GM23338 (cell line): ENCODE data around the gene UBXN4. TPM values are rescaled to one million over a fixed set of nuclear protein-coding genes. Genes with fewer than 3 reads are reported as not detected.

ENCODE experiments used
- ATAC-seq: fragments of 200-7000 bp; cut with Tn5 transposase; 3 replicates; pipeline ENCODE4 v1.9.1; 2020
- DNase-seq: peaks from one replicate; pipeline ENCODE4 v3.0.0-alpha.2; 2015; ENCODE audit warnings: low spot score
- H2AFZ ChIP-seq: fragments of 200-600 bp; sonication (generic); 2 replicates; pipeline ENCODE4 v1.8.0; 2016; ENCODE audit warnings: antibody characterized with exemption, mild to moderate bottlenecking, moderate library complexity
- H3F3A ChIP-seq: fragments of 200-600 bp; sonication (generic); replicated peaks from 2 replicates; pipeline ENCODE4 v1.8.0; 2017; ENCODE audit warnings: antibody characterized with exemption, mixed run types, low read depth
- H3K27ac ChIP-seq: fragments of 200-600 bp; sonication (generic); 2 replicates; pipeline ENCODE4 v1.6.1; 2016; ENCODE audit warnings: low read depth
- H3K27me3 ChIP-seq: fragments of 200-600 bp; sonication (generic); 2 replicates; pipeline ENCODE4 v1.8.0; 2016; ENCODE audit warnings: mild to moderate bottlenecking, mixed run types, moderate library complexity; ENCODE audit not compliant: insufficient read depth
- H3K36me3 ChIP-seq: fragments of 200-600 bp; sonication (generic); 2 replicates; pipeline ENCODE4 v1.8.0; 2016; ENCODE audit warnings: mild to moderate bottlenecking; ENCODE audit not compliant: insufficient read depth
- H3K4me1 ChIP-seq: fragments of 200-600 bp; sonication (generic); 2 replicates; pipeline ENCODE4 v1.8.0; 2016; ENCODE audit warnings: mild to moderate bottlenecking, moderate library complexity; ENCODE audit not compliant: insufficient read depth
- H3K4me2 ChIP-seq: fragments of 200-600 bp; sonication (generic); 2 replicates; pipeline ENCODE4 v1.7.1; 2017; ENCODE audit warnings: mixed run types
- H3K4me3 ChIP-seq: fragments of 200-600 bp; sonication (generic); 2 replicates; pipeline ENCODE4 v1.6.1; 2016; ENCODE audit warnings: mixed run types
- H3K79me2 ChIP-seq: fragments of 200-600 bp; sonication (generic); replicated peaks from 2 replicates; pipeline ENCODE4 v1.8.0; 2017; ENCODE audit warnings: mild to moderate bottlenecking; ENCODE audit not compliant: insufficient read depth
- H3K9me2 ChIP-seq: fragments of 200-600 bp; sonication (generic); 2 replicates; pipeline ENCODE4 v1.8.0; 2017; ENCODE audit not compliant: insufficient read depth
- H4K20me1 ChIP-seq: fragments of 200-600 bp; sonication (generic); replicated peaks from 2 replicates; pipeline ENCODE4 v1.8.0; 2017; ENCODE audit warnings: mild to moderate bottlenecking; ENCODE audit not compliant: insufficient read depth
- H3K27ac Mint-ChIP-seq: 2 replicates; pipeline ENCODE4 v1.8.0; 2020; ENCODE audit warnings: inconsistent platforms, mild to moderate bottlenecking, moderate library complexity, mixed read lengths
- H3K27me3 Mint-ChIP-seq: 3 replicates; pipeline ENCODE4 v1.8.0; 2022; ENCODE audit warnings: low read depth, mild to moderate bottlenecking, moderate library complexity, mixed read lengths, inconsistent platforms; ENCODE audit not compliant: insufficient read depth, poor library complexity
- H3K36me3 Mint-ChIP-seq: 3 replicates; pipeline ENCODE4 v1.8.0; 2021; ENCODE audit warnings: low read depth, mild to moderate bottlenecking, inconsistent platforms, moderate library complexity, mixed read lengths
- H3K4me1 Mint-ChIP-seq: 3 replicates; pipeline ENCODE4 v1.8.0; 2020; ENCODE audit warnings: mild to moderate bottlenecking, inconsistent platforms, mixed read lengths
- H3K4me3 Mint-ChIP-seq: 3 replicates; pipeline ENCODE4 v1.8.0; 2021; ENCODE audit warnings: moderate library complexity, mild to moderate bottlenecking, inconsistent platforms, mixed read lengths
- H3K9me3 Mint-ChIP-seq: 3 replicates; pipeline ENCODE4 v1.8.0; 2020; ENCODE audit warnings: moderate library complexity, mild to moderate bottlenecking, inconsistent platforms, mixed read lengths
- CTCF ChIP-seq, 2 experiments: fragments of 200-600 bp in 1 of 2; sonication (generic) in 1 of 2; conservative IDR thresholded peaks; 2 replicates each; pipeline versions ENCODE4 v1.5.1 to v1.6.1; 2016 to 2017; ENCODE audit warnings: antibody characterized with exemption in 2 of 2, low read depth in 2 of 2, mild to moderate bottlenecking in 2 of 2, moderate library complexity in 1 of 2
- ETS1 ChIP-seq: IDR thresholded peaks from 2 replicates; pipeline ENCODE4 v1.6.1; 2016; ENCODE audit warnings: antibody characterized with exemption
- EZH2 ChIP-seq: fragments of 200-600 bp; sonication (generic); IDR thresholded peaks from one replicate; pipeline ENCODE4 v1.8.0; 2017; ENCODE audit warnings: antibody characterized with exemption, mild to moderate bottlenecking, low read depth; ENCODE audit not compliant: unreplicated experiment
- JUNB ChIP-seq: IDR thresholded peaks from one replicate; pipeline ENCODE4 v1.6.1; 2016; ENCODE audit warnings: antibody characterized with exemption; ENCODE audit not compliant: unreplicated experiment
- NANOG ChIP-seq: IDR thresholded peaks from 2 replicates; pipeline ENCODE4 v1.6.1; 2016; ENCODE audit warnings: antibody characterized with exemption, borderline replicate concordance
- POLR2AphosphoS5 ChIP-seq: IDR thresholded peaks from 2 replicates; pipeline ENCODE4 v1.6.1; 2016; ENCODE audit warnings: antibody characterized with exemption, low read depth
- REST ChIP-seq: IDR thresholded peaks from one replicate; pipeline ENCODE4 v1.6.1; 2018; ENCODE audit warnings: antibody characterized with exemption; ENCODE audit not compliant: unreplicated experiment
- STAT1 ChIP-seq: IDR thresholded peaks from one replicate; pipeline ENCODE4 v1.6.1; 2016; ENCODE audit warnings: antibody characterized with exemption; ENCODE audit not compliant: unreplicated experiment
- ZNF114 ChIP-seq: fragments of 250-450 bp; sonication (Bioruptor Pico); IDR thresholded peaks from 2 replicates; pipeline ENCODE4 v1.5.0; 2020; ENCODE audit warnings: mild to moderate bottlenecking, moderate library complexity
- ZNF331 ChIP-seq: fragments of 250-450 bp; sonication (Bioruptor Pico); IDR thresholded peaks from 2 replicates; pipeline ENCODE4 v1.5.0; 2020; ENCODE audit warnings: low read depth, mild to moderate bottlenecking, moderate library complexity
- ZNF462 ChIP-seq: fragments of 250-450 bp; sonication (Bioruptor Pico); IDR thresholded peaks from 2 replicates; pipeline ENCODE4 v1.5.0; 2020; ENCODE audit warnings: mild to moderate bottlenecking, moderate library complexity
- polyA plus RNA-seq: library from polyadenylated mRNA; unstranded; fragments of >200 nt; fragmentation: Nextera tagmentation; extraction: Ambion mirVana; gene quantifications from 2 replicates; pipeline ENCODE4 v1.2.1, GENCODE V29; 2016
- total RNA-seq: library from RNA; depleted of rRNA; stranded (reverse); fragments of >200 nt; shearing (Covaris generic); gene quantifications from 2 replicates; pipeline ENCODE4 v1.2.3, GENCODE V29; 2014

Gene UBXN4
- total and polyA plus RNA-seq, 2 experiments from 2014 or later: 57.6 to 226 TPM

GRCh38 chr2:135756692-135757091, 15.0 kb downstream of the UBXN4 start (continued):
- TF ChIP-seq ZNF462: no peak
- TF ChIP-seq ETS1: no peak
- TF ChIP-seq STAT1: no peak

- no peak for ATAC-seq
- H3K4me1 ChIP-seq: no peaks in the 10 kb centered on the region
- H3K4me3 ChIP-seq: no peak overlapping the region
- H3K4me1 Mint-ChIP-seq: no peaks in the 10 kb centered on the region
- H3K36me3 ChIP-seq: peaks cover 65% of the 10 kb centered on the region
- peaks cover 72% of the 10 kb centered on the region for H3K36me3 Mint-ChIP-seq
- H3K27ac Mint-ChIP-seq: no peak overlapping the region
- H2AFZ ChIP-seq: no peak overlapping the region
- no peaks in the 10 kb centered on the region for H3K27me3 Mint-ChIP-seq
- no peak overlapping the region for H3K4me2 ChIP-seq
- H4K20me1 ChIP-seq: peaks cover 7% of the 10 kb centered on the region; the same call in 1 of the 2 replicates
- no peak overlapping the region for H3K27ac ChIP-seq
- no peaks in the 10 kb centered on the region for H3K27me3 ChIP-seq
- no peaks in the 10 kb centered on the region; the same call in 1 of the 2 replicates for H3K79me2 ChIP-seq
- H3K9me2 ChIP-seq: no peaks in the 10 kb centered on the region
- DNase-seq: no peak
- no peaks in the 10 kb centered on the region for H3F3A ChIP-seq
- H3K4me3 Mint-ChIP-seq: no peak overlapping the region
- H3K9me3 Mint-ChIP-seq: no peaks in the 10 kb centered on the region
- TF ChIP-seq POLR2AphosphoS5: no peak
- no peak for TF ChIP-seq REST
- TF ChIP-seq ZNF331 (CRISPR knock-in tag): no peak
- no peak for TF ChIP-seq EZH2
- no peak for TF ChIP-seq CTCF (conservative IDR thresholded peaks at IDR 0.05; ENCODE audit: low read depth in 2 of 2)
- TF ChIP-seq ETS1: no peak
- TF ChIP-seq JUNB: no peak
- no peak for TF ChIP-seq ZNF114 (CRISPR knock-in tag)
- no peak for TF ChIP-seq NANOG
Measured at GRCh38 chr2:135762022-135762421, 20.4 kb downstream of the UBXN4 start.
